HG02763 (cell line): ENCODE measurements around the gene SPATA13.
"Not testable (repeated sequence)": the region's sequence is repeated elsewhere in the genome, so short reads cannot be mapped to it uniquely, and the experiment has no call there.

Experiments
- ATAC-seq: cut with Tn5 transposase; IDR thresholded peaks from one replicate; pipeline ENCODE4 v1.9.1; 2021; ENCODE audit warnings: mild to moderate bottlenecking, moderate library complexity; ENCODE audit not compliant: unreplicated experiment

Gene SPATA13

DNA sequence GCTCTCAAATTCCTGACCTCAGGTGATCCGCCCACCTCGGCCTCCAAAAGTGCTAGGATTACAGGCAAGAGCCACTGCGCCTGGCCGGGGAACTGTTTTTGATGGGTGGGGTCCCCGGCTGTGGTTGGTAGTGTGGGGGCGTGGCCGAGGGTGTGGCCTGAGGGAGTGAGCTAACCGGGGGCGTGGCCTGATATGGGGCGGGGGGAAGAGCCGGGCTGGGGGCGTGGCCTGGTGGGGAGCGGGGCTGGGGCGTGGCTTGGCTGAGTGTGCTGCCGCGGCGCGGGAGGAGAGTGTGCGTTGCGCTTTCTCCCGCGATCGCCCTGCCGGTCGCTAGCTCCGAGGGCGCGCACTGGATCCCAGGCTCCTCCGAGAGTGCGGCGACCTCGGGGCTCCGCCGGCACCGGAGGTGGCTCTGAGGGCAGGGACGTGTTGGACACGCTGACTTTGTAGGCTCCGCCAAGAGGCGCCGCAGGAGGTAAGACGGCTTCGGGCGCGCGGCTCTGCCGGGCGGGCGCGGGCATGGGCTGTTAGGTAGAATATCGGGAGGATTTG lies at the start of gene SPATA13:
TSS of gene SPATA13 (plus strand) at position 263 of the 552 bp plus-strand sequence. CDS start 62,210 bp downstream, outside the sequence.
- ATAC-seq, result peak; percentile 76

DNA sequence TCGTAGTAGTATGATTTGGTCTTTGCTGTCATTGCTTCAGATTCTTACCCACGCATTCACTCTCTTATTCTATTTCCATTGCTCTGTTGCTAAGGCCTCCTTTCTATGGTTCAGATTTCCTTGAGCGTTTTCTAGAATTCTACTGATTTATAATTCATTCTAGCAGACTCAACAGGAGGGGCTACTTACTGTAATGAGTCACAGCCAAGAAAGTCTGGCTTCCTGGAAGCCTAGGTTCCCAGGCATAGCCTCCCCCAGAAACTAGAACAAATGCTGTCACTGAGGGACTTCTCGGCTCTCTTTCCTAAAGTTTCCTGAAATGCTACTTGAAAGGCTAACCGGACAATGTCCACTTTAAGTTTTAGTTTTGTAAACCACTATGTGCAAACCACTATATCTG lies 47.7 kb upstream of the SPATA13 start:
- no peak for ATAC-seq

- ATAC-seq, result no peak
Measured at GRCh38 chr13:24115671-24116070, 44.8 kb upstream of the SPATA13 start.

DNA sequence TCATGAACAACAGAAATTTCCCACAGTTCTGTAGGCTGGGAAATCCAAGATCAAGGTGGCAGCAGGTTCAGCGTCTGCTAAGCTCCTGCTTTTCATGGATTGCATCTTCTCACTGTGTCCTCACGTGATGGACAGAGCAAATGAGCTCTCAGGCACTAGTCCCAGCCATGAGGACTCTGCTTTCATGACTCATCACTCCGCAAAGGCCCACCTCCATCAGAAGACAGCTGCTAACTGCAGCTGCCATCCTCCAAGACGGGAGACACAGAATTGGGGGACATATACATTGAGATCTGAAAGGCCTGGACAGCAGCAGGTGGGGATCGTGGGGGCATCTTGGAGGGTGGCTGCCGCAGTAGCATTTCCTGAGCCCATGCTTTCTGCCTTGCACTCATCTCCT lies 44.4 kb upstream of the SPATA13 start:
- ATAC-seq, result no peak

DNA sequence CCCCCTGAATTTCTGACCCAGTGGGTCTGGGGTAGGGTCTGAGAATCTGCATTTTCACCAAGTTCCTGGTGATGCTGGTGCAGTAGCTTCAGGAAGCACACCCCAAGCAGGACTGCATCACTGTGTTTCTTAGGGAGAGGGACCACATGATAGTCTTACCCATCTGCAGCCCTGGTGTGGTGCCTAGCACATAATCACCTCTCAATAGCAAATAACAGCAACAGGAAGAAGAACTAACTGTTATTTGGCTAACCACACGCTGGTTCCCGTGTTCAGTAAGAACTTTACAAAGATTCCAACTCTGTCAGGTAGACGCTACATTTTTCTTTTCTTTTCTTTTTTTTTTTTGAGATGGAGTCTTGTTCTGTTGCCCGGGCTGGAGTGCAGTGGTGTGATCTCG lies 41.9 kb upstream of the SPATA13 start:
- ATAC-seq, result no peak

DNA sequence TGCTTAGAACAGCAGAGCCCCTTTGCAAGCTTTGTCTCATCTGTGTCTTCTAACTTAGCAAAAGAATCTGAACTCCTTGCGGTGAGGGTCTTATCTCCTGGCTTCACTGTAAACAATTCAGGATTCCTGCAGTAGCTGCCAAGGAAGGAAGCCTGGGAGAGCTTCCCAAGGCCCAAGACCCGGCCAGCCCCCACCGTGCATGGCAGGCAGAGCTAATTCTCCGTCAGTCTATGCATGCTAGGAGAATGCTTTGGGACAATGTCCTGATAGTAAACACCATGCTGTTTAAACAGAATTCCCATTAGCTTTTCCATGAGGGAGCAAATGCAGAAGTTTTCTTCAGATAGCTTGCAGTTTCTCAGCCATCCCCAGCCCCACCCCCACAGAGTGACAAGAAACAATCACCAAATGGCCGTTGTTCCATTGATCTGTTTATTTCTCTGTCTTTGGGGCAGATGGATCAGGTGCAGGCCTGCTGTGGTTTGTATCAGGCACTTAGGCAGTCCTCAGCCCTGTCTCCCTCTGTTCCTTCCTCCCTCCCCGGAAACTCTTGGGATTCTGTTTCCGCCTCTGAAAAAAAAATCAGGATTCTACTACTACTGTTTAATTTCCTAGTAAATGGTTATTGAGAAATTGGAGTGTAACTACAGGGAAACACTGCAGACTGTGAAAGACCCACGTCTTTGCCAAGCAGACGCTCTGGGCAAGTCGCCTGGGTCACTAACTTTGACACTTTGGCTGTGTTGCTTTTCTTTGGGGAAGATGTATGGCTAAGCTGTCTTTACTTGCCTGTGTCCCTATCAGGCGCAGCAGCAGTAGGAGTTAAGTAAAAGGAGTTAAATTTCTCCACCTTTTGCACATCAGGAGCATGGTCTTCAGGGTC lies 40.7 kb upstream of the SPATA13 start:
- no peak for ATAC-seq

DNA sequence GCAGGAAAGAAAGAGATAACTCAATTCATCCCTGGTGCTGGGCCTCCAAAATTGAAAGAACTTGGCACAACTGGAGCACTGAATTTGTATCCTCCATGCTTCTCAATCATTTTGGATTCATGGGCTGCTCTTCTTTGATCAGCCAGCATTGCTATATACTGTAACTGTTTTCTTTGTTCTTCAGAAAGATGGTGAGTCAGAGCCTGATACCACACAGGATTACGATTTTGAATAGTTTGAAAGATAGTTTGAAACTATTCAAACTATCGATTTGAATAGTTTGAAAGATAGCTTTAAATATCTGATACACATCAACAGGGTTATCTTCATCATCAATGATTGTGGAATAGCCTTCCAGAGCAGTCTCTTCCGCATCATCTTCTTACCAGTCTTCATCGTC lies 38.5 kb upstream of the SPATA13 start:
- not testable (repeated sequence) for ATAC-seq

DNA sequence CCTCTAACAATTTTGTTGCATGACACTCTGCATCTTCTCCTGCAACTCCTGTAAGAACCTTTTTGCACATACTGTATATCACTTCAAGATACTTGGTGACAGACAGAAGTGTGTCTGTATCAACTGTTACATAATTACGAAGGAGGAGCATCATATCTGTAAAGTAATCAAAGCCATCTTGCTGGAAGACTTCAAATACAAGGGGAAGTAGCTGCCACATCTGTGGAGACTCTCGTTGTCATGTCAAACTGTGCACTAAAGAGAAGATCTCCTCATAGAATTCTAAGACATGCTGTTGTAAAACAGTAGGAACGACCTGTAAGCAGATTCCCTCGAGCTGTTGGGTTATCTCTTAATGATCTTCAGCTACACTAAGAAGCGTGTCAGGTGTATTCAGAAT lies 38.0 kb upstream of the SPATA13 start:
- no peak for ATAC-seq

DNA sequence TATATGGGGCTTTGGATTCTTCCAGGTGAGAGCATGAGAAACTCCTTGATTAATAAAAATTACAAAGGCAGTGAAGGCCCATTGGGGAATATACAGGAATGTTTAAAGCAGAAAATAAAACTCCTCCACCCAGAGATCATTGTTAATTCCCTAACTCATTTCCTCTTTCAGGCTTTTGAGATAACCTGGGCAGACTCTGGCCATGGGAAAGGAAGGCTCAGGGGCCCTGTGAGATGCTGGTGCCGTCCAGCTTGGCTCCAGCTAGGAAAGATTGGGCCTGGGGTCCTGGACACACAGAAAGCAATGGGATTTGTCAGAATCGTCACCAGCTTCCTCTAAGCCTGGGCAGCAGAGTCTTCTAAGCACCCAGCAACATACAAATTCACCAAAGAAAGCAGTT lies 36.8 kb upstream of the SPATA13 start:
- no peak for ATAC-seq

DNA sequence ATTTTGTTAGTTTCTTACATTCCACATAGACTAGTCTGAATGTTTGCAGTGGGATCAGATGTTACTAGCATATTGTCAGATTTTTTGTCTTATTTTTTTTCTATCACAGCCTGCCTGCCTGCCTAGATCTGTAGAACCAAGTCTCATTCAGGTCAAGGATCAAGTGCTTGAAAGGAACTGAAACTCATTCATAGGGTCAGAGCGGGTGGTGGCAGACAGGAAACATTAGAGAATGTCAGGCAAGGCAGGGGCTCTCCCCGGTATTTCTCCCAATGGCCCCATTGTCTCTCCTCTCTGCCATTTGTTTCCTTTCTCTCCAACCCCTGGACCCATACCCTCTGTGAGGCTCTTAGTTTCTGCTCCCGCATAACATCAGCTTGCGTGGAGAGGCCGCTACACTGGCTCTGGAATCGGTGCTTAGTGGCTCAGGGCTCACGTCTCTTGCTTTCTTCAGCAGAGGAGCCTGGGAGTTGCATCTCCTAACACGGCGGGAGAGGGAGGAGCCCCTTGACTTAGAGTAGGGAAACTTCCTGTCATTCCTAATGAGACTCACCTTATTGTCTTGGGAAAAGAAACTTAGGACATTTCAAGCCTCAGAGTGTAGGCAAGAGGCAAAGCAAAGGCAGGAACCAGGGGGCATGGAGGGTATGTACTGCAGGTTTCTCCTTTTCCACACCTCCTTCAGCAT lies 35.6 kb upstream of the SPATA13 start:
- peak; percentile 89 for ATAC-seq

- peak; percentile 48 for ATAC-seq
Measured at GRCh38 chr13:24127116-24127631, 33.3 kb upstream of the SPATA13 start.

DNA sequence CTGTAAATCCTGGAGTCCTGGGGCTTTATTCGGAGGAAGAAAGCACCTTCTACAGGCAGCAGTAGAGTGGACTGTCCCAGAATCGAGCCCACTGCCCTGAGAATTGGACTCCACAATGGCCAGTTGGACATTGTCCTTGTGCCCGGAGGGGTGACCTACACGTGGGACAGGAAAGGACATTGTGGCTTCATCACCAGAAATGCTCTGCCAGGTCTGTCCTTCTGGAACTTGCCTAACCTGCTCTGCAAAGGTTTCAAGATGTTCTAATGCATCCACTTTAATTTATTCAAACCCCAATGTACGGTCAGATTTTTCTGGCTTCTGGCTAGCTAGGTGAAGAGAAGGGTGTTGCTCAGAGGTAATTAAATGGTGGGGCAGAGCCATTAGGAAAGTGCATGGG lies 32.4 kb upstream of the SPATA13 start:
- ATAC-seq, result no peak

GRCh38 chr13:24128962-24129361 lies 31.6 kb upstream of the SPATA13 start:
- no peak for ATAC-seq

- no peak for ATAC-seq
Measured at GRCh38 chr13:24129914-24130774, 30.4 kb upstream of the SPATA13 start.

- no peak for ATAC-seq
Measured at GRCh38 chr13:24131749-24132148, 28.8 kb upstream of the SPATA13 start.

DNA sequence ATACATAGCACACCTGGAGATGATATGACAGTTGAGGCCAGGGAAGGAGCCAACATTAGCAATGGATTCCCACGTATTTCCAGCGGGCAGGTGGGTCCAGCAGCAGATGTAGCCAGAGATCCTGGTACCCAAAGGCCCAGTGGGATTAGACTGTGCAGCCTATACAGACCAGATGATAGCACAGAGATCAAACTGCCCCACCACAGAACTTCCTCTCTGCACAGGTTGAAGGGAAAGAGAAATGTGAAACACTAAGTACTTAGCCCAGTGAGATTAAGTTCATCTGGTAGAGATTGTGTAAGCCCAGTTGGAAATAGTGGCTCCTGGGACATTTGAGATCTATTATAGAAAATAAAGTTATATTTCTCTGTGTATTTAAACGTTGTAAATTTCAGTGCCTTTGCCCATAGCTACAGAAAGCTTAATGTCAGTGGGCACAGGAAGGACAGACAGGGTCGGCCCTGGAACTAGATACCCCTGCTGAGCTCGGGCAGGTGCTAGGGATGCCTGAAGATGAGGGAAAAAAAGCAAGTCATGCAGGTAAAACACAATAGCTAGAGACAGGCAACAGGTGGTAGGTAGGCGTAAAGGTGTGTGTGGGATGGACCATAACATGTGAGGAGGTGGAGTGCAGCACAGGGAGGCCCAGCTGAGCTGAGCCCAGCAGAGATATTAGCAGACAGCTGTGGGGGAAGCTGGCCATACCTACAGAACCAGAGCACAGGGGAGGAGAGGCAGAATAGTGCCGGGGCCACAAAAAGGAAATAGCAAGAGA lies 27.3 kb upstream of the SPATA13 start:
- ATAC-seq, result no peak

DNA sequence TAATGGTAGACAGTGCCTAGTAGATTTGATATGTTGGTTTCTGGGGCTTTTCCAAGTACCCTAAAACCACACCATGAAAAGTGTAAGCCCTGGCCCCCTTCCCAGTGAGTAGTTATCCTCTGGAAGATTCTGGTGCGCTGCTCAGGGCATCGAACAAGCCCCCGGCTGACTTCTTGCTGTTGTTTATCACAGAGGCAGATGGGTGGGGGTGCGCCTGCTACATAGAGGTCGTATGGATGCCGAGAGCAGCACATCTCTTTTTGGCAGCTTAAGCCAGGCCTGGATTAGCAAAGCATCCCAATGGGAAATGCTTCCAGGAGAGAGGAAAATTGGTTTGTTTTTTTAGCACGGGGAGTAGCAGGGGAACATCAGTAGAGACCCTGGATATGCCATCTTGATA lies 26.3 kb upstream of the SPATA13 start:
- ATAC-seq, result no peak

DNA sequence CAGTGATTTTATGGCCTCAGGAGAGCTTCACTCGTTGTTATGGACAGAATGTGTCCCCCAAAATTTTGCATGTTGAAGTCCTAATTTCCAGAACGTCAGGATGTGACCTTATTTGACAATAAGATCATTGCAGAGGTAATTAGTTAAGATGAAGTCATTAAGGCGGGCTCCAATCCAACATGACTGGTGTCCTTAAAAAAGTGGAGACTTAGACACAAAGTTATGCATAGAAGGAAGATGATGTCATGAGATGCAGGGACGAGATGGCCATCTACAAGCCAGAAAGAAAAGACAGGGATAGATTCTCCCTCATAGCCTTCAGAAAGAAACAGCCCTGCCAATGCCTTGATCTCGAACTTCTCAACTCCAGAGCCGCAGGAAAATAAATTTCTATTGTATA lies 25.8 kb upstream of the SPATA13 start:
- no peak for ATAC-seq

- ATAC-seq, result no peak
Measured at GRCh38 chr13:24135674-24136300, 24.7 kb upstream of the SPATA13 start.

DNA sequence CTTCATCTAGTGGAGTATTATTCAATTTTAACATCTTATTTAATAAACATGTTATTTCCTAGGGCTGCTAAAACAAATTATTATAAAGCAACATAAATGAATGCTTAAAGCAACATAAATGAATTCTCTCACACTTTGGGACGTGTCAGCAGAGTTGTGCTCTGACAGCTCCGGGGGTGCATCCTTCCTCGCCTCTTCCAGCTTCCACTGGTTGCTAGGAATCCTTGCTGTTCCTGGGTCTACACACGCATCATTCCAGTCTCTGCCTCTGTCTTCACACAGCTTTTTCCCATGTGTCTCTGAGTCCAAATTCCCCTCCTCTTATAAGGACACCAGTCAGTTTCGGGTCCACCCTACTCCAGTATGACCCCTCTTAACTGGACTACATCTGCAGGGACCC lies 21.6 kb upstream of the SPATA13 start:
- no peak for ATAC-seq
